Caco-2 (cell line): Measurements from ENCODE around the gene FGF11. TPM values are rescaled to one million over a fixed set of nuclear protein-coding genes. Genes with fewer than 3 reads are reported as not detected.

Experiments used
- Bru-seq: library from RNA; stranded (reverse); fragments of 400-500 nt; gene quantifications from one replicate; lab custom pipeline; 2021; lab: Mats Ljungman, UMichigan
- BruChase-seq, 2 experiments: library from RNA; stranded (reverse); fragments of 400-500 nt; gene quantifications; one replicate each; lab custom pipeline; 2021; lab: Mats Ljungman, UMichigan
- BruUV-seq: library from RNA; stranded (reverse); fragments of 400-500 nt; replicated peaks from 2 replicates; lab custom pipeline; 2021; lab: Mats Ljungman, UMichigan
- CTCF ChIA-PET: fragments of 300-600 bp; sonication (Branson Sonifier 250); formaldehyde crosslinking; loops from one replicate; lab custom pipeline; 2022; ENCODE audit warnings: antibody characterized with exemption; lab: Charles Lee
- POLR2A ChIA-PET: fragments of 300-600 bp; sonication (Branson Sonifier 250); formaldehyde crosslinking; loops from one replicate; lab custom pipeline; 2022; ENCODE audit warnings: antibody characterized with exemption; lab: Charles Lee
- DNase-seq, 2 experiments: peaks; one replicate each; pipeline versions ENCODE4 v3.0.0 to v3.0.0-alpha.2; 2020 to 2022
- H3K27me3 ChIP-seq: replicated peaks from 2 replicates; pipeline ENCODE4 v1.6.0; 2011; ENCODE audit warnings: low read length; ENCODE audit not compliant: control insufficient read depth, insufficient read depth
- H3K36me3 ChIP-seq: 2 replicates; pipeline ENCODE4 v1.5.1; 2011; ENCODE audit warnings: low read length; ENCODE audit not compliant: control insufficient read depth, insufficient read depth
- H3K4me1 ChIP-seq: fragments of 250-450 bp; sonication (Bioruptor Pico); 2 replicates; pipeline ENCODE4 v1.5.1; 2020; ENCODE audit warnings: mild to moderate bottlenecking
- H3K4me3 ChIP-seq: 2 replicates; pipeline ENCODE4 v1.5.1; 2011; ENCODE audit warnings: low read depth, mild to moderate bottlenecking, control low read depth, low read length
- H3K9me3 ChIP-seq: fragments of 250-450 bp; sonication (Bioruptor Pico); 2 replicates; pipeline ENCODE4 v1.5.1; 2020; ENCODE audit warnings: mild to moderate bottlenecking, moderate library complexity
- H3K27ac Mint-ChIP-seq: one replicate; pipeline ENCODE4 v1.8.0; 2022; ENCODE audit warnings: mixed read lengths; ENCODE audit not compliant: unreplicated experiment
- H3K27me3 Mint-ChIP-seq: one replicate; pipeline ENCODE4 v1.8.0; 2022; ENCODE audit warnings: mixed read lengths; ENCODE audit not compliant: insufficient read depth, unreplicated experiment
- H3K36me3 Mint-ChIP-seq: one replicate; pipeline ENCODE4 v1.8.0; 2022; ENCODE audit warnings: mild to moderate bottlenecking, mixed read lengths; ENCODE audit not compliant: insufficient read depth, unreplicated experiment
- H3K4me1 Mint-ChIP-seq: one replicate; pipeline ENCODE4 v1.8.0; 2022; ENCODE audit warnings: low read depth, mixed read lengths; ENCODE audit not compliant: unreplicated experiment
- H3K4me3 Mint-ChIP-seq: one replicate; pipeline ENCODE4 v1.8.0; 2022; ENCODE audit warnings: mild to moderate bottlenecking, moderate library complexity, mixed read lengths; ENCODE audit not compliant: unreplicated experiment
- H3K9me3 Mint-ChIP-seq: one replicate; pipeline ENCODE4 v1.8.0; 2022; ENCODE audit warnings: mixed read lengths; ENCODE audit not compliant: unreplicated experiment
- CTCF ChIP-seq, 2 experiments: fragments of 200-600 bp in 1 of 2; IDR thresholded peaks; 1 replicate in 1 of 2; 2 replicates in 1 of 2; pipeline versions ENCODE4 v1.5.1 to v1.8.0; 2011 to 2022; ENCODE audit warnings: antibody characterized with exemption in 1 of 2, control low read depth in 1 of 2, inconsistent platforms in 1 of 2, low read depth in 1 of 2, low read length in 1 of 2, mild to moderate bottlenecking in 1 of 2, moderate library complexity in 1 of 2; ENCODE audit not compliant: insufficient read depth in 1 of 2, severe bottlenecking in 1 of 2, unreplicated experiment in 1 of 2
- intact Hi-C: fragments of 100-400 bp; cut with micrococcal nuclease; formaldehyde crosslinking; loops from one replicate; pipeline ENCODE4 v1.10.0; 2022; ENCODE audit not compliant: unreplicated experiment
- long read RNA-seq: library from polyadenylated mRNA; stranded (forward); transcript quantifications from one replicate; pipeline ENCODE4 v2.0.0, GENCODE V29; 2022
- total RNA-seq: library from RNA; stranded (reverse); gene quantifications from 2 replicates; pipeline ENCODE4 v1.2.3, GENCODE V29; 2022

The FGF11 gene
- total RNA-seq (0.91 and 1.3 TPM in 2 replicates), Bru-seq, nascent RNA (percentile 32 among the genes with signal in this experiment), BruChase-seq, experiment 1, labeled RNA remaining after a 2-hour chase (percentile 34 among the genes with signal in this experiment), BruChase-seq, experiment 2, labeled RNA remaining after a 6-hour chase (percentile 34 among the genes with signal in this experiment)
- long read RNA-seq = 0 reads

- TF ChIP-seq CTCF (IDR thresholded peaks at IDR 0.05; ENCODE audit: insufficient read depth in 1 of 2, low read depth in 1 of 2, low read length in 1 of 2, severe bottlenecking in 1 of 2, unreplicated experiment in 1 of 2) = no peak
- Mint-ChIP-seq H3K4me3 (peak within 1 kb of the TSS; percentile 89), H3K9me3 (no peaks in the 10 kb centered on the region), H3K27me3 (no peaks in the 10 kb centered on the region), H3K4me1 (peaks cover 6% of the 10 kb centered on the region), H3K36me3 (peaks cover 23% of the 10 kb centered on the region), H3K27ac (no peak within 1 kb of the TSS)
- intact Hi-C loops = loop anchor here (5.0 kb wide), 2 partner anchors 82 to 248 kb away; partner anchors contain the start of genes TMEM95, TP53 and WRAP53
- Histone ChIP-seq H3K4me3 (peak within 1 kb of the TSS; percentile 37), H3K9me3 (no peaks in the 10 kb centered on the region), H3K36me3 (no peaks in the 10 kb centered on the region), H3K4me1 (no peaks in the 10 kb centered on the region), H3K27me3 (no peaks in the 10 kb centered on the region)
- no TSS peak for BruUV-seq
- POLR2A ChIA-PET = interaction anchor here (0.7 kb wide), 1 partner anchor 202 kb away, joined by 3 read pairs; no protein-coding TSS in a partner anchor
- CTCF ChIA-PET = interaction anchor here (0.5 to 1.7 kb wide), 2 partner anchors 36 to 63 kb away, joined by 5 to 8 read pairs; no protein-coding TSS in a partner anchor
- peak in 1 of 2 experiments; percentile 15 for DNase-seq
Observed at GRCh38 chr17:7439462-7440112, at the start of gene FGF11. Gene FGF11, plus strand, starts transcription at chr17:7439512. Its CDS starts 109 bp downstream, at chr17:7439621.

GRCh38 chr17:7389924-7390910 lies 49.1 kb upstream of the FGF11 start:
- Histone ChIP-seq H3K27me3 (no peaks in the 10 kb centered on the region), H3K36me3 (no peaks in the 10 kb centered on the region), H3K4me3 (no peak overlapping the region), H3K4me1 (peaks cover 2% of the 10 kb centered on the region; the same call in 1 of the 2 replicates), H3K9me3 (no peaks in the 10 kb centered on the region)
- H3K36me3 Mint-ChIP-seq = no peaks in the 10 kb centered on the region
- no peaks in the 10 kb centered on the region for H3K9me3 Mint-ChIP-seq
- intact Hi-C loops = no loop called here
- TF ChIP-seq CTCF (IDR thresholded peaks at IDR 0.05; ENCODE audit: insufficient read depth in 1 of 2, low read depth in 1 of 2, low read length in 1 of 2, severe bottlenecking in 1 of 2, unreplicated experiment in 1 of 2) = no peak
- BruUV-seq = no TSS peak
- H3K27ac Mint-ChIP-seq = no peak overlapping the region
- CTCF ChIA-PET = no interaction called here
- H3K4me3 Mint-ChIP-seq = no peak overlapping the region
- POLR2A ChIA-PET = interaction anchor here (0.6 kb wide), 1 partner anchor 231 kb away, joined by 5 read pairs; no protein-coding TSS in a partner anchor
- no peaks in the 10 kb centered on the region for H3K4me1 Mint-ChIP-seq
- no peaks in the 10 kb centered on the region for H3K27me3 Mint-ChIP-seq
- no peak for DNase-seq

GRCh38 chr17:7391307-7391706 lies 48.0 kb upstream of the FGF11 start:
- no TSS peak for BruUV-seq
- no peak for DNase-seq
- Mint-ChIP-seq H3K36me3 (no peaks in the 10 kb centered on the region), H3K9me3 (no peaks in the 10 kb centered on the region), H3K4me3 (no peak overlapping the region), H3K27ac (no peak overlapping the region), H3K27me3 (no peaks in the 10 kb centered on the region), H3K4me1 (no peaks in the 10 kb centered on the region)
- ChIA-PET POLR2A (no interaction called here), CTCF (no interaction called here)
- intact Hi-C loops = no loop called here
- H3K9me3 ChIP-seq = no peaks in the 10 kb centered on the region
- H3K4me3 ChIP-seq = no peak overlapping the region
- peaks cover 3% of the 10 kb centered on the region; the same call in 1 of the 2 replicates for H3K4me1 ChIP-seq
- no peak for TF ChIP-seq CTCF (IDR thresholded peaks at IDR 0.05; ENCODE audit: insufficient read depth in 1 of 2, low read depth in 1 of 2, low read length in 1 of 2, severe bottlenecking in 1 of 2, unreplicated experiment in 1 of 2)
- H3K36me3 ChIP-seq = no peaks in the 10 kb centered on the region
- H3K27me3 ChIP-seq = no peaks in the 10 kb centered on the region
